CD14-positive monocyte (primary cell): ENCODE results near the gene HELB. TPM values are rescaled to one million over a fixed set of nuclear protein-coding genes. Genes with fewer than 3 reads are reported as not detected.
A peak's percentile ranks its signal among the peaks of the same experiment; 100 is the strongest.

Experiments
- DNase-seq, 3 donors: peaks; one replicate each; pipeline ENCODE4 v3.0.0-alpha.2; 2011 to 2022
- H2AFZ ChIP-seq: 2 replicates; pipeline ENCODE4 v1.6.0; 2012; ENCODE audit warnings: mild to moderate bottlenecking, low read depth, low read length, inconsistent platforms; ENCODE audit not compliant: insufficient read depth, poor library complexity, severe bottlenecking
- H3K27ac ChIP-seq, 2 donors: 1 replicate in 1 of 2; 2 replicates in 1 of 2; pipeline ENCODE4 v1.5.1; 2012 to 2013; ENCODE audit warnings: low read length in 2 of 2, control low read depth in 1 of 2, inconsistent platforms in 1 of 2, low read depth in 1 of 2, mild to moderate bottlenecking in 1 of 2
- H3K27me3 ChIP-seq, 2 donors: one replicate each; pipeline versions ENCODE4 v1.6.0 to v1.6.1; 2011 to 2013; ENCODE audit warnings: low read length in 2 of 2; ENCODE audit not compliant: control insufficient read depth in 2 of 2, insufficient read depth in 2 of 2
- H3K36me3 ChIP-seq, 2 donors: replicated peaks in 1 of 2; 1 replicate in 1 of 2; 2 replicates in 1 of 2; pipeline versions ENCODE4 v1.5.1 to v1.6.1; 2012 to 2013; ENCODE audit warnings: low read length in 2 of 2, control low read depth in 1 of 2, inconsistent platforms in 1 of 2, mild to moderate bottlenecking in 1 of 2; ENCODE audit not compliant: insufficient read depth in 2 of 2, control insufficient read depth in 1 of 2
- H3K4me1 ChIP-seq, 2 donors: 1 replicate in 1 of 2; 2 replicates in 1 of 2; pipeline versions ENCODE4 v1.5.1 to v1.6.1; 2012 to 2013; ENCODE audit warnings: low read length in 2 of 2, control low read depth in 1 of 2, inconsistent platforms in 1 of 2, mild to moderate bottlenecking in 1 of 2, moderate library complexity in 1 of 2; ENCODE audit not compliant: insufficient read depth in 2 of 2, control insufficient read depth in 1 of 2
- H3K4me2 ChIP-seq: replicated peaks from 2 replicates; pipeline ENCODE3; 2012; ENCODE audit warnings: low read length, moderate library complexity, mild to moderate bottlenecking; ENCODE audit not compliant: poor library complexity, severe bottlenecking; ENCODE audit errors: extremely low read depth
- H3K4me3 ChIP-seq, 3 experiments: fragments of 200-600 bp in 1 of 3; sonication (generic) in 1 of 3; replicated peaks in 1 of 3; 1 replicate in 2 of 3; 2 replicates in 1 of 3; pipeline ENCODE4 v1.5.1; 2011 to 2013; ENCODE audit warnings: low read length in 3 of 3, mild to moderate bottlenecking in 3 of 3, control low read depth in 2 of 3, low read depth in 2 of 3, inconsistent platforms in 1 of 3, moderate library complexity in 1 of 3
- H3K79me2 ChIP-seq: 2 replicates; pipeline ENCODE4 v1.6.0; 2012; ENCODE audit warnings: mild to moderate bottlenecking, control low read depth, inconsistent platforms, low read length, moderate library complexity; ENCODE audit not compliant: insufficient read depth
- H3K9ac ChIP-seq: 2 replicates; pipeline ENCODE4 v1.6.0; 2017; ENCODE audit warnings: low read length, mild to moderate bottlenecking; ENCODE audit not compliant: insufficient read depth, poor library complexity, severe bottlenecking
- H3K9me3 ChIP-seq, 2 donors: replicated peaks in 1 of 2; 1 replicate in 1 of 2; 2 replicates in 1 of 2; pipeline versions ENCODE4 v1.5.1 to v1.6.1; 2012 to 2013; ENCODE audit warnings: low read length in 2 of 2, control low read depth in 1 of 2; ENCODE audit not compliant: control insufficient read depth in 1 of 2, insufficient read depth in 1 of 2
- H4K20me1 ChIP-seq: 2 replicates; pipeline ENCODE4 v1.6.0; 2012; ENCODE audit warnings: mild to moderate bottlenecking, low read length, control low read depth, moderate library complexity; ENCODE audit not compliant: insufficient read depth
- H3K27ac Mint-ChIP-seq, 7 donors: one replicate each; pipeline ENCODE4 v1.8.0; 2020; ENCODE audit warnings: mild to moderate bottlenecking in 7 of 7, mixed read lengths in 7 of 7, moderate library complexity in 6 of 7, inconsistent platforms in 2 of 7
- H3K27me3 Mint-ChIP-seq, 3 donors: one replicate each; pipeline ENCODE4 v1.8.0; 2021 to 2022; ENCODE audit warnings: low read depth in 3 of 3, mild to moderate bottlenecking in 3 of 3, mixed read lengths in 3 of 3, moderate library complexity in 3 of 3, inconsistent platforms in 1 of 3
- H3K36me3 Mint-ChIP-seq, 2 donors: one replicate each; pipeline ENCODE4 v1.8.0; 2020; ENCODE audit warnings: mixed read lengths in 2 of 2, inconsistent platforms in 1 of 2, mild to moderate bottlenecking in 1 of 2
- H3K4me1 Mint-ChIP-seq: one replicate; pipeline ENCODE4 v1.8.0; 2020; ENCODE audit warnings: mild to moderate bottlenecking, mixed read lengths
- H3K4me3 Mint-ChIP-seq, 2 donors: one replicate each; pipeline ENCODE4 v1.8.0; 2020; ENCODE audit warnings: mild to moderate bottlenecking in 2 of 2, mixed read lengths in 2 of 2, moderate library complexity in 1 of 2
- H3K9me3 Mint-ChIP-seq, 7 donors: one replicate each; pipeline ENCODE4 v1.8.0; 2020 to 2022; ENCODE audit warnings: mixed read lengths in 7 of 7, mild to moderate bottlenecking in 6 of 7, moderate library complexity in 6 of 7, inconsistent platforms in 2 of 7
- whole genome bisulfite sequencing: methylation state at CpG from one replicate; pipeline ENCODE4 v1.1.5; 2013; ENCODE audit warnings: missing lambda C conversion rate; ENCODE audit not compliant: insufficient coverage; 5-methylcytosine and 5-hydroxymethylcytosine counted together
- intact Hi-C, 2 donors: fragments of 100-400 bp; cut with micrococcal nuclease; formaldehyde crosslinking; loops; one replicate each; pipeline versions ENCODE4 v1.15.0 to v1.15.1; 2023
- polyA plus RNA-seq, 3 donors: library from polyadenylated mRNA; depleted of rRNA in 1 of 3; unstranded in 2 of 3; stranded (reverse) in 1 of 3; fragments of 300-500 nt in 2 of 3; fragments of >200 nt in 1 of 3; fragmentation: Illumina TruSeq in 2 of 3; gene quantifications; 1 replicate in 2 of 3; 2 replicates in 1 of 3; pipeline ENCODE4 v1.2.3, GENCODE V29; 2012 to 2021
- TF ChIP-seq, protein P1 (sequence below): fragments of 200-600 bp; IDR thresholded peaks from one replicate; pipeline ENCODE4 v1.8.0; 2022; ENCODE audit warnings: antibody characterized with exemption, mild to moderate bottlenecking

Gene HELB
- polyA plus RNA-seq, 3 donors: 1.8 to 3.4 (median 3.0) TPM

DNA sequence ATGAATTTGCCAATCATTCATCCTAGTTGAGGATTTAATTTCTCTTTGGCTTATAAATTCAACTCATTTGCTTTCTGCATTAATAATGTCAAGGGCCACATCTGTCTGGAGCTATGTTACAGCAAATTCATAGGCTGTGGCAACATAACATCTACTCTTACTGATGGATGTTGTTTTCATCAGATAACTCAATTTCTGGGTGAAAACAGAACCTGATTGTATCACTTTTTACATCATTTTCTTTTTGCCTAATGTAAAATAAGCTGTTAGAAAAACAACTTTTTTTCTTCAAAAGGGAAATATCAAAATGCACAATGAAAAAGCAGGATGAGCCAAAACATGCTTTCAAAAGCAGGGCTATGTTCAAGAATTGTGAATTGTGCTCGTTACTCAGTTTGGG is 73.3 kb downstream of the HELB start:
- H2AFZ ChIP-seq: no peak overlapping the region
- no CpG with 5 or more reads among the region's 1 CpG for WGBS
- Mint-ChIP-seq H3K4me3 (no peak overlapping the region), H3K27me3 (peaks cover 0 to 1% (median 0%) of the 10 kb centered on the region in 3 donors), H3K36me3 (peaks cover 3 to 14% of the 10 kb centered on the region in 2 donors), H3K4me1 (peaks cover 16% of the 10 kb centered on the region), H3K9me3 (no peaks in the 10 kb centered on the region), H3K27ac (no peak overlapping the region)
- no peak overlapping the region for H3K9ac ChIP-seq
- H3K36me3 ChIP-seq: no peaks in the 10 kb centered on the region
- TF ChIP-seq, protein P1, sequence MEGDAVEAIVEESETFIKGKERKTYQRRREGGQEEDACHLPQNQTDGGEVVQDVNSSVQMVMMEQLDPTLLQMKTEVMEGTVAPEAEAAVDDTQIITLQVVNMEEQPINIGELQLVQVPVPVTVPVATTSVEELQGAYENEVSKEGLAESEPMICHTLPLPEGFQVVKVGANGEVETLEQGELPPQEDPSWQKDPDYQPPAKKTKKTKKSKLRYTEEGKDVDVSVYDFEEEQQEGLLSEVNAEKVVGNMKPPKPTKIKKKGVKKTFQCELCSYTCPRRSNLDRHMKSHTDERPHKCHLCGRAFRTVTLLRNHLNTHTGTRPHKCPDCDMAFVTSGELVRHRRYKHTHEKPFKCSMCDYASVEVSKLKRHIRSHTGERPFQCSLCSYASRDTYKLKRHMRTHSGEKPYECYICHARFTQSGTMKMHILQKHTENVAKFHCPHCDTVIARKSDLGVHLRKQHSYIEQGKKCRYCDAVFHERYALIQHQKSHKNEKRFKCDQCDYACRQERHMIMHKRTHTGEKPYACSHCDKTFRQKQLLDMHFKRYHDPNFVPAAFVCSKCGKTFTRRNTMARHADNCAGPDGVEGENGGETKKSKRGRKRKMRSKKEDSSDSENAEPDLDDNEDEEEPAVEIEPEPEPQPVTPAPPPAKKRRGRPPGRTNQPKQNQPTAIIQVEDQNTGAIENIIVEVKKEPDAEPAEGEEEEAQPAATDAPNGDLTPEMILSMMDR: no peak
- no peak overlapping the region for H3K27ac ChIP-seq
- H3K9me3 ChIP-seq: no peaks in the 10 kb centered on the region
- no peaks in the 10 kb centered on the region for H4K20me1 ChIP-seq
- no peak for DNase-seq
- intact Hi-C loops: no loop called here
- H3K4me1 ChIP-seq: peaks cover 18 to 21% of the 10 kb centered on the region in 2 donors
- no peaks in the 10 kb centered on the region for H3K27me3 ChIP-seq
- no peak overlapping the region for H3K4me2 ChIP-seq
- no peak overlapping the region for H3K4me3 ChIP-seq
- H3K79me2 ChIP-seq: no peaks in the 10 kb centered on the region

DNA sequence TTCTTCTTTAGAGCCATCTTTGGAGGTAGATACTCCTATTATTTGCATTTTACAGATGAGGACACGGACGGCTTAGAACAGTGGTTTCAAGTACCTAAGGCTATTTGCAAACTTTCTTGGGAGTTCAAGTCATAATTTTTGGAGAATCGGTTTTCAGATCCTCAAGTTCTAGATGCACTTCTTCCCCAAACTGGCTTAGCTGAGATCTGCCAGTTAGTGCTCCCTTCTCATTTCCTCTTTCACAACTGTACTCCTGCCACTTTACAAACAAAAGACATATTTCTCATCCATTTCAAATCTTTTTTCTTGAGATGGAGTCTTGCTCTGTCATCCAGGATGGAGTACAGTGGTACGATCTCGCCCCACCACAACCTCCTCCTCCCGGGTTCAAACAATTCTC is 77.3 kb downstream of the HELB start:
- Histone ChIP-seq H3K27me3 (no peaks in the 10 kb centered on the region), H3K9ac (no peak overlapping the region), H3K79me2 (no peaks in the 10 kb centered on the region), H3K4me2 (peak overlapping the region; percentile 17), H3K9me3 (no peaks in the 10 kb centered on the region), H3K4me3 (no peak overlapping the region), H3K4me1 (peaks cover 31 to 35% of the 10 kb centered on the region in 2 donors), H4K20me1 (no peaks in the 10 kb centered on the region), H2AFZ (peak overlapping the region; percentile 60), H3K36me3 (no peaks in the 10 kb centered on the region), H3K27ac (peak overlapping the region; percentile 55 to 77)
- H3K4me1 Mint-ChIP-seq: peaks cover 30% of the 10 kb centered on the region
- peaks cover 3 to 10% of the 10 kb centered on the region in 2 donors for H3K36me3 Mint-ChIP-seq
- H3K27ac Mint-ChIP-seq: peak overlapping the region; percentile 83 to 94 (median 91)
- intact Hi-C loops: no loop called here
- H3K9me3 Mint-ChIP-seq: no peaks in the 10 kb centered on the region
- TF ChIP-seq, protein P1: no peak
- peak overlapping the region; percentile 55 to 80 for H3K4me3 Mint-ChIP-seq
- H3K27me3 Mint-ChIP-seq: peaks cover 0 to 1% (median 0%) of the 10 kb centered on the region in 3 donors
- 0% methylated on average over 3 of the region's 6 CpGs for WGBS
- peak; percentile 38 to 54 (median 43) for DNase-seq
